ENCODE measurements around the gene SAFB2.
A peak's percentile ranks its signal among the peaks of the same experiment; 100 is the strongest.

The SAFB2 gene

GRCh38 chr19:5607318-5608275 lies 15.0 kb downstream of the SAFB2 start:
- no peak for DNase-seq (ENCODE audit: low spot score)

- DNase-seq (ENCODE audit: low spot score), result no peak
Observed at GRCh38 chr19:5605362-5605761, 17.2 kb downstream of the SAFB2 start.

- DNase-seq (ENCODE audit: low spot score), result no peak
Observed at GRCh38 chr19:5603626-5604025, 18.9 kb downstream of the SAFB2 start.

- no peak for DNase-seq (ENCODE audit: low spot score)
Observed at GRCh38 chr19:5600797-5601196, 21.8 kb downstream of the SAFB2 start.

GRCh38 chr19:5595745-5596144 lies 26.8 kb downstream of the SAFB2 start:
- no peak for DNase-seq (ENCODE audit: low spot score)

- DNase-seq (ENCODE audit: low spot score), result no peak
Observed at GRCh38 chr19:5595129-5595528, 27.4 kb downstream of the SAFB2 start.

GRCh38 chr19:5594521-5594950 lies 28.0 kb downstream of the SAFB2 start:
- DNase-seq (ENCODE audit: low spot score), result peak; percentile 63

GRCh38 chr19:5593343-5594255 lies 29.0 kb downstream of the SAFB2 start:
- DNase-seq (ENCODE audit: low spot score), result no peak

- DNase-seq (ENCODE audit: low spot score), result no peak
Observed at GRCh38 chr19:5592531-5593342, 29.8 kb downstream of the SAFB2 start.

- DNase-seq (ENCODE audit: low spot score), result no peak
Observed at GRCh38 chr19:5591476-5591875, 31.1 kb downstream of the SAFB2 start.

- DNase-seq (ENCODE audit: low spot score), result no peak
Observed at GRCh38 chr19:5590865-5591154, 31.8 kb downstream of the SAFB2 start.

GRCh38 chr19:5590151-5590864 lies 32.3 kb downstream of the SAFB2 start:
- DNase-seq (ENCODE audit: low spot score), result no peak

GRCh38 chr19:5588906-5589676 lies 33.5 kb downstream of the SAFB2 start:
- DNase-seq (ENCODE audit: low spot score), result no peak

- no peak for DNase-seq (ENCODE audit: low spot score)
Observed at GRCh38 chr19:5588441-5588840, 34.1 kb downstream of the SAFB2 start.

GRCh38 chr19:5587661-5588060 lies 34.9 kb downstream of the SAFB2 start:
- DNase-seq (ENCODE audit: low spot score), result no peak

GRCh38 chr19:5587071-5587455 lies 35.5 kb downstream of the SAFB2 start:
- DNase-seq (ENCODE audit: low spot score), result no peak

- no peak for DNase-seq (ENCODE audit: low spot score)
Observed at GRCh38 chr19:5586300-5587070, 36.1 kb downstream of the SAFB2 start.

GRCh38 chr19:5585461-5586299 lies 36.9 kb downstream of the SAFB2 start:
- DNase-seq (ENCODE audit: low spot score), result no peak

GRCh38 chr19:5580161-5580571 lies 42.4 kb downstream of the SAFB2 start:
- DNase-seq (ENCODE audit: low spot score), result no peak

Measured in HuH-7.5 (cell line).